T-helper 1 cell treated with Interleukin-12 subunit alpha and Interleukin-12 subunit beta and Interleukin-4 antibody, amounts not matched to agents 30 μg/mL and 1 μg/mL, for 36 hours (primary cell): ENCODE results near the gene SYTL3.
A peak's percentile ranks its signal among the peaks of the same experiment; 100 is the strongest.

ENCODE experiments used
- H3K27ac Mint-ChIP-seq: one replicate; pipeline ENCODE4 v1.8.0; 2021; ENCODE audit warnings: mild to moderate bottlenecking, mixed read lengths
- H3K27me3 Mint-ChIP-seq: one replicate; pipeline ENCODE4 v1.8.0; 2021; ENCODE audit warnings: low read depth, mixed read lengths
- H3K36me3 Mint-ChIP-seq: one replicate; pipeline ENCODE4 v1.8.0; 2021; ENCODE audit warnings: low read depth, mixed read lengths
- H3K4me1 Mint-ChIP-seq: one replicate; pipeline ENCODE4 v1.8.0; 2021; ENCODE audit warnings: low read depth, mixed read lengths
- H3K4me3 Mint-ChIP-seq: one replicate; pipeline ENCODE4 v1.8.0; 2021; ENCODE audit warnings: mild to moderate bottlenecking, moderate library complexity, mixed read lengths
- H3K9me3 Mint-ChIP-seq: one replicate; pipeline ENCODE4 v1.8.0; 2021; ENCODE audit warnings: mixed read lengths

The SYTL3 gene

GRCh38 chr6:158703837-158704822 is 54.3 kb downstream of the SYTL3 start:
- peaks cover 27% of the 10 kb centered on the region for H3K4me1 Mint-ChIP-seq

GRCh38 chr6:158705386-158706126 is 55.7 kb downstream of the SYTL3 start:
- Mint-ChIP-seq H3K36me3 (peaks cover 24% of the 10 kb centered on the region), H3K4me3 (no peak overlapping the region), H3K4me1 (peaks cover 29% of the 10 kb centered on the region), H3K27me3 (no peaks in the 10 kb centered on the region), H3K27ac (peak overlapping the region; percentile 43), H3K9me3 (no peaks in the 10 kb centered on the region)

More at GRCh38 chr6:158703837-158704822, 54.3 kb downstream of the SYTL3 start:
- Mint-ChIP-seq H3K27ac (peak overlapping the region; percentile 69), H3K36me3 (peaks cover 16% of the 10 kb centered on the region), H3K9me3 (no peaks in the 10 kb centered on the region), H3K4me3 (peak overlapping the region; percentile 67), H3K27me3 (no peaks in the 10 kb centered on the region)

GRCh38 chr6:158706369-158706982 is 56.6 kb downstream of the SYTL3 start:
- Mint-ChIP-seq H3K27me3 (no peaks in the 10 kb centered on the region), H3K9me3 (no peaks in the 10 kb centered on the region), H3K27ac (no peak overlapping the region), H3K36me3 (peaks cover 25% of the 10 kb centered on the region), H3K4me1 (peaks cover 27% of the 10 kb centered on the region), H3K4me3 (no peak overlapping the region)

GRCh38 chr6:158707120-158707820 is 57.4 kb downstream of the SYTL3 start:
- peaks cover 28% of the 10 kb centered on the region for H3K4me1 Mint-ChIP-seq
- no peak overlapping the region for H3K4me3 Mint-ChIP-seq
- H3K27me3 Mint-ChIP-seq: no peaks in the 10 kb centered on the region
- peaks cover 30% of the 10 kb centered on the region for H3K36me3 Mint-ChIP-seq
- H3K9me3 Mint-ChIP-seq: no peaks in the 10 kb centered on the region
- no peak overlapping the region for H3K27ac Mint-ChIP-seq

- H3K4me1 Mint-ChIP-seq: peaks cover 28% of the 10 kb centered on the region
- H3K27ac Mint-ChIP-seq: peak overlapping the region; percentile 20
Observed at GRCh38 chr6:158707821-158708195, 58.0 kb downstream of the SYTL3 start.

GRCh38 chr6:158708239-158708638 is 58.4 kb downstream of the SYTL3 start:
- Mint-ChIP-seq H3K27ac (no peak overlapping the region), H3K36me3 (peaks cover 35% of the 10 kb centered on the region)

More at GRCh38 chr6:158707821-158708195, 58.0 kb downstream of the SYTL3 start:
- Mint-ChIP-seq H3K36me3 (peaks cover 31% of the 10 kb centered on the region), H3K9me3 (no peaks in the 10 kb centered on the region), H3K27me3 (no peaks in the 10 kb centered on the region), H3K4me3 (no peak overlapping the region)

GRCh38 chr6:158709809-158710208 is 60.0 kb downstream of the SYTL3 start:
- Mint-ChIP-seq H3K36me3 (peaks cover 48% of the 10 kb centered on the region), H3K27ac (no peak overlapping the region), H3K9me3 (no peaks in the 10 kb centered on the region), H3K27me3 (no peaks in the 10 kb centered on the region), H3K4me3 (no peak overlapping the region), H3K4me1 (peaks cover 32% of the 10 kb centered on the region)

More at GRCh38 chr6:158708239-158708638, 58.4 kb downstream of the SYTL3 start:
- Mint-ChIP-seq H3K4me3 (no peak overlapping the region), H3K27me3 (no peaks in the 10 kb centered on the region), H3K4me1 (peaks cover 31% of the 10 kb centered on the region), H3K9me3 (no peaks in the 10 kb centered on the region)

GRCh38 chr6:158711264-158711663 is 61.4 kb downstream of the SYTL3 start:
- Mint-ChIP-seq H3K4me3 (no peak overlapping the region), H3K4me1 (peaks cover 38% of the 10 kb centered on the region), H3K9me3 (no peaks in the 10 kb centered on the region), H3K27ac (peak overlapping the region; percentile 50), H3K27me3 (no peaks in the 10 kb centered on the region), H3K36me3 (peaks cover 61% of the 10 kb centered on the region)

GRCh38 chr6:158713469-158713868 is 63.6 kb downstream of the SYTL3 start:
- Mint-ChIP-seq H3K36me3 (peaks cover 70% of the 10 kb centered on the region), H3K4me3 (no peak overlapping the region), H3K27ac (peak overlapping the region; percentile 36), H3K27me3 (no peaks in the 10 kb centered on the region), H3K4me1 (peaks cover 50% of the 10 kb centered on the region), H3K9me3 (no peaks in the 10 kb centered on the region)

- H3K9me3 Mint-ChIP-seq: no peaks in the 10 kb centered on the region
- no peak overlapping the region for H3K4me3 Mint-ChIP-seq
- peaks cover 75% of the 10 kb centered on the region for H3K36me3 Mint-ChIP-seq
- peak overlapping the region; percentile 21 for H3K27ac Mint-ChIP-seq
- peaks cover 62% of the 10 kb centered on the region for H3K4me1 Mint-ChIP-seq
- no peaks in the 10 kb centered on the region for H3K27me3 Mint-ChIP-seq
Observed at GRCh38 chr6:158714706-158715105, 64.9 kb downstream of the SYTL3 start.

GRCh38 chr6:158715330-158716311 is 65.8 kb downstream of the SYTL3 start:
- H3K27ac Mint-ChIP-seq: peak overlapping the region; percentile 67
- H3K36me3 Mint-ChIP-seq: peaks cover 74% of the 10 kb centered on the region
- no peaks in the 10 kb centered on the region for H3K9me3 Mint-ChIP-seq
- H3K4me1 Mint-ChIP-seq: peaks cover 67% of the 10 kb centered on the region
- H3K27me3 Mint-ChIP-seq: no peaks in the 10 kb centered on the region
- H3K4me3 Mint-ChIP-seq: peak overlapping the region; percentile 38

- H3K4me1 Mint-ChIP-seq: peaks cover 69% of the 10 kb centered on the region
- H3K9me3 Mint-ChIP-seq: no peaks in the 10 kb centered on the region
- peaks cover 64% of the 10 kb centered on the region for H3K36me3 Mint-ChIP-seq
- no peaks in the 10 kb centered on the region for H3K27me3 Mint-ChIP-seq
- H3K27ac Mint-ChIP-seq: peak overlapping the region; percentile 85
- H3K4me3 Mint-ChIP-seq: peak overlapping the region; percentile 62
Observed at GRCh38 chr6:158717341-158718330, 67.8 kb downstream of the SYTL3 start.
